NCI-H345 treated with DMSO at 0.1 percent for 48 hours (cell line): ENCODE data around the gene NTSR1.

ENCODE experiments used
- DNase-seq: peaks from one replicate; lab custom pipeline; 2025; ENCODE audit not compliant: unreplicated experiment; lab: John Stamatoyannopoulos, UW

NTSR1 gene

DNA sequence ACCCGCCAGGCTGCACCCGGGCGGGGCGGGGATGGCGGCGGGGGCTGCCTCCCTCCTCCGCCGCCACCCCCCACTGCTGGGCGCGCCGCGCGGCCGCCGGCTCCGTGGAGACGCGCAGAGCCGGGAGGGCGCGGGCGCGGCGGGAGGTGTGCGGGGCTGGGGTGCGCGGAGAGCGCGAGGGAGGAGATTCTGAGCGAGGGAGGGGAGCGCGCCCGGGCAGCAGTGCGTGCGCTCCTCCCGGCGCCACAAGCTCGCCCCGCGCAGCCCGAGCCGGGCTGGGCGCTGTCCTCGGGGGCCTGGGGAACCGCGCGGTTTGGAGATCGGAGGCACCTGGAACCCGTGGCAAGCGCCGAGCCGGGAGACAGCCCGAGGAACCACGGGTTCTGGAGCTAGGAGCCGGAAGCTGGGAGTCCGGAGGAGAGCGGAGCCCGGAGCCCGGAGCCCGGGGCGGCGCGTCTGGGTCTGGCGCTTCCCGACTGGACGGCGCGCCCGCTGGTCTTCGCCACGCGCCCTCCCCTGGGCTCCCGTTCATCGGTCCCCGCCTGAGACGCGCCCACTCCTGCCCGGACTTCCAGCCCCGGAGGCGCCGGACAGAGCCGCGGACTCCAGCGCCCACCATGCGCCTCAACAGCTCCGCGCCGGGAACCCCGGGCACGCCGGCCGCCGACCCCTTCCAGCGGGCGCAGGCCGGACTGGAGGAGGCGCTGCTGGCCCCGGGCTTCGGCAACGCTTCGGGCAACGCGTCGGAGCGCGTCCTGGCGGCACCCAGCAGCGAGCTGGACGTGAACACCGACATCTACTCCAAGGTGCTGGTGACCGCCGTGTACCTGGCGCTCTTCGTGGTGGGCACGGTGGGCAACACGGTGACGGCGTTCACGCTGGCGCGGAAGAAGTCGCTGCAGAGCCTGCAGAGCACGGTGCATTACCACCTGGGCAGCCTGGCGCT is at the start of gene NTSR1:
Gene NTSR1 (plus strand): TSS at position 246 of the 946 bp plus-strand sequence. CDS start 372 bp downstream, at position 618.
- DNase-seq, result no peak

DNA sequence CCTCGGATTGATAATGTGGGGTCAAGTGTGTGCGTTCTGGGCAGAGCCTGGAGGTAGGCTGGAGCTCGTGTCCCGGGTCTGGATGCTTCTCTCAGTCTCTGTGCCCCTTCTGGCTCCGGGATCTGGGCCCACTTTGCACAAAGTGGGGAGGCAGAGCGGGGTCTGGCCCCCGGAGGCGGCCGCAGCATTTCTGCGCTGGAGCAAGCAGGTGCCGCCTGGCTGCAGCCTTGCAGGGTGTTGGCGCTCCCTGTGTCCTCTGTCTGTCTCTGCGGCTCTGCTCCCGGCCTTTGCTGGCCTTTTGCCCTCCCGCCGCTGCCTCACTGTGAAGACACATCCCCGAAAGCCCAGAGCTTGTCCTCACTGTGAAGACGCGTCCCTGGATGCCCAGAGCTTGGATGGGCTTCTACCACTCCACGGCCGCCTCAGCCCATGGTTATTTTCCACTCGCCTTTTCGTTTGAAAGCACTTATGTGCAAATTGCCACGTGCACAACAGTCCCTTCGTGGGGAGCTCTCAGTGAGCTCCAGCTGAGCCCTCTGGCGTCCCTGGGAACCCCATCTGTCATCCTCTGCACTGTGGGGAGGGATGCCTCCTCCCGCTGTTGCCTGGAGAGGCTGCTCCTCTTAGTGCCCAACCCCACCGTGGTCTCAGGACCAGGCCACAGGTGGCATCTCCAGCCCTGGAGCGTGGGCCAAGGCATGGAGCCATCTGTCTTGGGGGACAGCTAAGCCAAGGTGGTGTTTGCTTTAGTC is 49.0 kb upstream of the NTSR1 start:
- no peak for DNase-seq

GRCh38 chr20:62660240-62660615 is 48.4 kb upstream of the NTSR1 start:
- DNase-seq, result no peak

DNA sequence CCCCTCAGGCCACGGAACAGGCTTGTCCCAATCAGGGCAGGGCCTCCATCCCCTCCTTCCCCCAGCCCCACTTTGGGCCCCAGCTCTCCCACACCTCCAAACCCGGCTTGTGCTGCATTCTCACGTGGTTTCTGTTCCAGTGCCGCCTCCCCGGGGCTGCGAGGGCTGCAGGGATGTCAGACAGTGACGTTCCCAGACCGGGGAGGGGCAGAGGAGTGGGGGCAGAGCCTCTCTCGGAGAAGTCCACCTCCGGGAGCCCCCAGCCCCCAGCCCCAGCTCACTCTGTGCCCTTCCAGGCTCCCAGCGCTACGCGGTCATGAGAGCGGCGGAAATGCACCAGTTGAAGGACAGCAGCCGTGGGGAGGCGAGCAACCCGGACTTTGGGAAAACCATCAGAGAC is 47.9 kb upstream of the NTSR1 start:
- DNase-seq, result no peak

DNA sequence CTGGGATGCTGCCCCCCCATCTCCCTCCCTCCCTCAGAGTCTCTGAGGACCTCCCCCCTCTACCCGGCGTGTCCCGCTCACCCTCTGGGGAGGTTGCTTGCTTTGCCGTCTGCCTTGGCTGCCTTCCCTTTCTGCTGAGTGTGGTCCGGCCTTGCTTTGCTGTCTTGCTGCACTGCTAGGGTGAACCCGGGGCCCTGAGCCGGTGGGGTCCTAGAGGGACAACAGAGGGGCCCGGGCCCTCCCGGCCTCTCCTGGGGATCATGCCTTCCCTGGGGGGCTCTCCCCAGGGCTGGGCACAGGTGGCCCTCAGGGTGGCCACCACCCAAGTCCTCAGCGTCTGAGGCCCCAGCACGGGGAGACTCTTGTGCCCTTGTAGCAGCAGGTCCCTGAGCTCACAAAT is 47.0 kb upstream of the NTSR1 start:
- no peak for DNase-seq

- no peak for DNase-seq
Measured at GRCh38 chr20:62662422-62662821, 46.2 kb upstream of the NTSR1 start.

- DNase-seq, result no peak
Measured at GRCh38 chr20:62663145-62664018, 45.3 kb upstream of the NTSR1 start.

DNA sequence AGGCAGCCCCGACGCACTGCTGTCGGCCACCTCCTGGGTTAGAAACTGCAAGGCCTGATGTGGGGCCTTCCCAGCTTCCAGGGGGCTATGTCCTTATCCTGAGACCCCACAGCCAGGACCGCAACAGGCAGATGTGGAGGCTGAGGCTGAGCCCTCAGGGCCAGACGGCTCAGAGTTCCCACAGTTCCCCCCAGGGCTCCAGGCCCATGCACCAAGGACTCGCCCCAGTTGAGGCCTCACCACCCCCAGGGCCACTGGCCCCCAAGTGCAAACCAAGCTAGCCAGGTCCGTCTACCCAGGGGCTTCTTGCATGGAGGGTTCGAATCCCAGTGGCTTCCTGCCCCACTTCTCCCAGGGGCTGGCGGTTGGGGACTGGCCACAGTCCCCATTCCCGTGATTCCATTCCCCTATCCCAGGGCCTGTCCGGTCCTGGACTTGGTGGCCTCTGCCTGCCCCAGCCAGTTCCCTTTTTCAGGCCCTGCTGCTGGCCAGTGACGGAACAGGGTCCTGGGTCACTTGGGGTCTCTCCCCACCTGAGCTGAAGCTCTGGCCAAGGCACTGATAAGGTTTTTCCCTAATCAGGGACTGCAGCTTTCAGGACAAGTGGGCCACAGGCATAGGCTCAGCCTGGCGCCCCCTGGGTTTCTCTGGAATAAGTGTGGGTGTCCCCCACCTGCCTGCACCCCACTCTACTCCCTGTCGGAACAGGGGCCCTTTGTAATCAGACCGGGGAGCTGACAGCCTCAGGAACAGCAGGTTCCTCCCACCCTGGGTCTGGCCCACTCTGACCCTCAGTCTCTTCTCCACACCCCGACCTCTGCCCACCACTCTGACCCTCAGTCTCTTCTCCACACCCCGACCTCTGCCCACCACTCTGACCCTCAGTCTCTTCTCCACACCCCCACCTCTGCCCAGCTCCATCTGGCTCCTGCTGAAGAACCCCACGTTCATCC is 44.3 kb upstream of the NTSR1 start:
- DNase-seq, result no peak

DNA sequence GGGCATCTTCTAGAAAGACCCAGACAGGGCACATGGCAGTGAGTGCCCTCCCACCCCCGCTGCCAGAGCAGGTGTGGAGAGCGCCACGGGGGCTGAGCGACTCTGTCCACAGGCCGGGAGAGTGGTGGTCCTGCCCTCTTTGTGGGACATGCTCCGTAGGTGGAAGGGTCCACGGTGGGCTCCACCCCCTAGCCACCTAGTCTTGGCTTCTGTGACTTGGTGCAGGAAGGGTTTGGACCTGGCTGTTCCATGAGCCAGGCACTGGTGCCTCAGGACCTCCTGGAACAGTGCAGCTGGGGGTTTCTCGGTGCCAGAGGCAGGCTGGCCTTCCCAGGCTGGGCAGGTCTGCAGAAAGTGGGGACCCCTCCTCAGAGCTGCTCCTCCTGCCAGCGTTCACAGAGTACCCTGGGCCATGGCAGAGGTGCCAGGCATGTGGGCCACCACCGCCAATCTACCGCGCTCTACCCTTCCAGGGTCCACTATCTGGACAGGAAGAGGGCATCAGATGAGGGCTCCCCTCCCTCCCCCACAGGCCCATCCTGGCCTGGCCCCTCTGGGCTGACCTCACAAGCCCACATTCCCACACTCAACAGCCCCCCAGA is 43.4 kb upstream of the NTSR1 start:
- DNase-seq, result no peak

GRCh38 chr20:62665826-62666735 is 42.6 kb upstream of the NTSR1 start:
- DNase-seq, result peak; percentile 86

DNA sequence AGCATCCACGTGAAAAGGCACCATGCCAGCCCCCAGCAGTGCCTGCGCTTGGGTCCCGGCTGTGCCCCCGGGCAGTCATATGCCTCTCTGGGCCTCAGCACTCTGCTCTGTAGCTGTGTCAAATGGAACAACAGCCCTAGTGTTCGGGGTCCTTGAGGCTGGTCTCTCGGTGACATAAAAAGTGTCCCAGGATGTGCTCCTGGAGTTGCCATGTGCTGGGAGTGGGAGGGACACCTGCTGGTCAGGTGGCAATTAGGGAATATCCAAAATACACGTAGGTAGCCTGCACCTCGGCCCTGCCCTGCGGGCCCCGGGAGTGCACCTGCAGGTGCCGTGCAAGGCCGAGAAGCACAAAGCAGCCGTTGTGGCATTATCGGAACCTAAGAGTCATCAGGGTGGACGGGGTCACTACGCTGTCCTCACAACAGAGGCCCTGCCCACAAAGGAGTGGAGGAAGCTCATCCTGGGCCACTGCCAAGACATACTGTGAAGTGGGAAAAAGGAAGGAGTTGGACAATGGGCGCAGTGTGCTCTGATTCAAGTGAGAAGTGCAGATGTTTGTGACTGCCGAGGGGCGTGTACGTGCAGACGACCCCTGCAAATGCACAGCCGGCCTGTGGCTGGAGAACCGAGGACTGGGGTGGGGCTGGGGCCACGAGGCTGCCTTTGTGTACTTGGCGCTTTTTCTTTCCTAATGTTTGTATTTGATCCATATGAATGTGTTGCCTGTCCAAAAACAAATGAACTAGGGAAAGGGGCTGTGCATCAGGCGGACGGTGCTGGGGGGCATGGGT is 41.7 kb upstream of the NTSR1 start:
- peak; percentile 63 for DNase-seq

- DNase-seq, result no peak
Measured at GRCh38 chr20:62667530-62668440, 40.9 kb upstream of the NTSR1 start.

GRCh38 chr20:62668441-62669027 is 40.1 kb upstream of the NTSR1 start:
- peak; percentile 18 for DNase-seq

GRCh38 chr20:62669249-62669648 is 39.4 kb upstream of the NTSR1 start:
- no peak for DNase-seq

DNA sequence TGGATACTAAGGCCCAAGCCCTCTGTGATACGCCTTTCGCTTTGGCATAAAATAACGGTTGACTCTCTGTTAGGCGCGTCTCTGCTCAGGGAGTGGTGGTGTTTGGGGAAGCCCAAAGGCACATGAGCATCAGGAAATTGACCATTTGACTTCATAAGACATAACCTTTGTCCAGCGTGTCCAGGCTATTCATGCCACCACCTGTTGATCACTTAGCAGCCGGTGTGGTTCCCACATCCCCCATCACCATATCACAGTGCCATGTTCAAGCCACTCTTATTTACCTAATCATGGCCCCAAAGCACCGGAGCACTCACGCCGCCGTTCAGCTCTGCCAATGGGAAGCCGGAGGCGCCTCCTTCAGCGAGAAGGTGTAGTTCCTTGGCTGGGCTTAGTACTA is 38.5 kb upstream of the NTSR1 start:
- no peak for DNase-seq

GRCh38 chr20:62670998-62671397 is 37.6 kb upstream of the NTSR1 start:
- no peak for DNase-seq
